HEK293 (cell line): ENCODE results near the gene ACYP1.

ENCODE experiments used
- CTCF ChIA-PET: fragments of 350-600 bp; formaldehyde crosslinking; extraction: SDS; loops from one replicate; lab custom pipeline; 2021; ENCODE audit warnings: antibody characterized with exemption; lab: Yijun Ruan, JAX
- POLR2A ChIA-PET: fragments of 300-600 bp; formaldehyde crosslinking; extraction: SDS; loops from one replicate; lab custom pipeline; 2020; ENCODE audit warnings: antibody characterized with exemption, inconsistent platforms; lab: Yijun Ruan, JAX
- H3K27ac ChIP-seq: fragments of 200-500 bp; sonication (Bioruptor generic); 2 replicates; pipeline ENCODE4 v1.5.1; 2014; ENCODE audit warnings: low read depth, low read length, control low read depth, inconsistent platforms; ENCODE audit errors: extremely low read depth
- H3K36me3 ChIP-seq, 2 experiments: fragments of 200-500 bp in 1 of 2; sonication (Bioruptor generic) in 1 of 2; 1 replicate in 1 of 2; 2 replicates in 1 of 2; pipeline ENCODE4 v1.5.1; 2014 to 2017; ENCODE audit warnings: inconsistent platforms in 2 of 2, low read length in 2 of 2; ENCODE audit not compliant: control insufficient read depth in 2 of 2, insufficient read depth in 1 of 2
- H3K4me1 ChIP-seq: fragments of 200-500 bp; sonication (Bioruptor generic); 2 replicates; pipeline ENCODE4 v1.5.1; 2014; ENCODE audit warnings: mild to moderate bottlenecking, low read length, inconsistent platforms; ENCODE audit not compliant: control insufficient read depth, insufficient read depth
- H3K4me3 ChIP-seq: 2 replicates; pipeline ENCODE4 v1.5.1; 2011; ENCODE audit warnings: low read depth, mild to moderate bottlenecking, control low read depth, low read length, moderate library complexity
- H3K9me3 ChIP-seq: fragments of 200-500 bp; sonication (Bioruptor generic); 2 replicates; pipeline ENCODE4 v1.5.1; 2014; ENCODE audit warnings: low read depth, low read length, inconsistent platforms; ENCODE audit not compliant: control insufficient read depth, insufficient read depth
- BCL11A ChIP-seq: fragments of 450-650 bp; formaldehyde crosslinking; IDR thresholded peaks from 2 replicates; pipeline ENCODE4 v1.5.1; 2016; ENCODE audit warnings: low read depth, missing biosample characterization, missing genetic modification characterization
- GLIS2 ChIP-seq: fragments of 450-650 bp; formaldehyde crosslinking; IDR thresholded peaks from 2 replicates; pipeline ENCODE4 v1.5.1; 2016; ENCODE audit warnings: missing biosample characterization, missing genetic modification characterization
- HOXD13 ChIP-seq: sonication (generic); formaldehyde crosslinking; IDR thresholded peaks from 2 replicates; pipeline ENCODE4 v1.8.0; 2022; ENCODE audit warnings: missing genetic modification reagents, borderline replicate concordance
- REPIN1 ChIP-seq: fragments of 450-650 bp; formaldehyde crosslinking; IDR thresholded peaks from 2 replicates; pipeline ENCODE4 v1.5.1; 2017; ENCODE audit warnings: missing biosample characterization, missing genetic modification characterization, low read depth
- ZNF138 ChIP-seq: fragments of 450-650 bp; formaldehyde crosslinking; IDR thresholded peaks from 2 replicates; pipeline ENCODE4 v1.5.1; 2016; ENCODE audit warnings: missing biosample characterization, missing genetic modification characterization, borderline replicate concordance
- ZNF169 ChIP-seq: fragments of 450-650 bp; formaldehyde crosslinking; IDR thresholded peaks from 2 replicates; pipeline ENCODE4 v1.5.1; 2016; ENCODE audit warnings: missing biosample characterization, missing genetic modification characterization
- ZNF248 ChIP-seq: fragments of 450-650 bp; formaldehyde crosslinking; IDR thresholded peaks from 2 replicates; pipeline ENCODE4 v1.5.1; 2017; ENCODE audit warnings: missing biosample characterization, missing genetic modification characterization
- ZNF266 ChIP-seq: fragments of 450-650 bp; formaldehyde crosslinking; IDR thresholded peaks from 2 replicates; pipeline ENCODE4 v1.5.1; 2016; ENCODE audit warnings: missing biosample characterization, missing genetic modification characterization, low read depth
- ZNF350 ChIP-seq: fragments of 450-650 bp; formaldehyde crosslinking; IDR thresholded peaks from 2 replicates; pipeline ENCODE4 v1.5.0; 2017; ENCODE audit warnings: missing biosample characterization, mild to moderate bottlenecking, missing genetic modification characterization
- ZNF555 ChIP-seq: fragments of 450-650 bp; formaldehyde crosslinking; conservative IDR thresholded peaks from 2 replicates; pipeline ENCODE4 v1.5.1; 2017; ENCODE audit warnings: missing biosample characterization, mild to moderate bottlenecking, missing genetic modification characterization, inconsistent platforms
- ZNF558 ChIP-seq: fragments of 450-650 bp; formaldehyde crosslinking; IDR thresholded peaks from 2 replicates; pipeline ENCODE4 v1.5.1; 2016; ENCODE audit warnings: missing biosample characterization, missing genetic modification characterization
- ZNF621 ChIP-seq: fragments of 450-650 bp; formaldehyde crosslinking; IDR thresholded peaks from 2 replicates; pipeline ENCODE4 v1.5.1; 2017; ENCODE audit warnings: missing biosample characterization, missing genetic modification characterization
- ZNF623 ChIP-seq: fragments of 450-650 bp; formaldehyde crosslinking; IDR thresholded peaks from 2 replicates; pipeline ENCODE4 v1.5.1; 2016; ENCODE audit warnings: missing biosample characterization, missing genetic modification characterization
- ZNF654 ChIP-seq: fragments of 450-650 bp; formaldehyde crosslinking; IDR thresholded peaks from 2 replicates; pipeline ENCODE4 v1.5.1; 2016; ENCODE audit warnings: low read depth, missing biosample characterization, missing genetic modification characterization
- ZNF837 ChIP-seq: fragments of 450-650 bp; formaldehyde crosslinking; IDR thresholded peaks from 2 replicates; pipeline ENCODE4 v1.5.1; 2016; ENCODE audit warnings: missing biosample characterization, missing genetic modification characterization
- TF ChIP-seq, protein P1 (sequence below): fragments of 450-650 bp; formaldehyde crosslinking; IDR thresholded peaks from 2 replicates; pipeline ENCODE4 v1.5.1; 2016; ENCODE audit warnings: missing biosample characterization, missing genetic modification characterization
- TF ChIP-seq, protein P2 (sequence below): fragments of 450-650 bp; formaldehyde crosslinking; IDR thresholded peaks from 2 replicates; pipeline ENCODE4 v1.5.1; 2016; ENCODE audit warnings: missing biosample characterization, missing genetic modification characterization
- TF ChIP-seq, protein P3 (sequence below): fragments of 450-650 bp; formaldehyde crosslinking; conservative IDR thresholded peaks from 2 replicates; pipeline ENCODE4 v1.5.1; 2016; ENCODE audit warnings: low read depth, missing biosample characterization, missing genetic modification characterization
- TF ChIP-seq, protein P4 (sequence below): fragments of 450-650 bp; formaldehyde crosslinking; IDR thresholded peaks from 2 replicates; pipeline ENCODE4 v1.5.1; 2016; ENCODE audit warnings: missing biosample characterization, missing genetic modification characterization, low read depth

Gene ACYP1

DNA sequence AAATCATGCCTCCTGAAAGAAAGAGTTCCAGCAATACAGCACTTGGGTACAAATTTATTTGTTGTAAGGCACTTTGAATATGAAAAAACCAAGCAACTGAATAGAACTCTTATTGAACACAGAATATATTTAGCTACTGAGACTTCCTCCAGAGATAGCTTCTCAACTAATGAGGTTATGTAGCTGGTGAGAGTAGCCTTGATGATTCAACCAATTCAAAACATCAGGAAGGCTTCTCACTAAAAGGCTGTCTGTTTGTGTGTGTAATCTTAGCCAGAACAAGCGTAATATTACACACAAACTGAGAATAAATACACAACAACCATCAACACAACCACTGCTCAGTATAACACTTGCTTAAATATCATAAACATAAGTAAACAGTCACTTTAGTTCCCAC is 40.7 kb downstream of the ACYP1 start:
- no peaks in the 10 kb centered on the region for H3K9me3 ChIP-seq
- H3K4me1 ChIP-seq: no peaks in the 10 kb centered on the region
- peaks cover 36 to 40% of the 10 kb centered on the region in 2 experiments for H3K36me3 ChIP-seq
- POLR2A ChIA-PET: no interaction called here
- CTCF ChIA-PET: interaction anchor here (0.7 to 1.2 kb wide), 5 partner anchors 14 to 159 kb away, joined by 3 read pairs; partner anchors contain the start of gene ACYP1
- H3K4me3 ChIP-seq: no peak overlapping the region
- TF ChIP-seq, protein P1, sequence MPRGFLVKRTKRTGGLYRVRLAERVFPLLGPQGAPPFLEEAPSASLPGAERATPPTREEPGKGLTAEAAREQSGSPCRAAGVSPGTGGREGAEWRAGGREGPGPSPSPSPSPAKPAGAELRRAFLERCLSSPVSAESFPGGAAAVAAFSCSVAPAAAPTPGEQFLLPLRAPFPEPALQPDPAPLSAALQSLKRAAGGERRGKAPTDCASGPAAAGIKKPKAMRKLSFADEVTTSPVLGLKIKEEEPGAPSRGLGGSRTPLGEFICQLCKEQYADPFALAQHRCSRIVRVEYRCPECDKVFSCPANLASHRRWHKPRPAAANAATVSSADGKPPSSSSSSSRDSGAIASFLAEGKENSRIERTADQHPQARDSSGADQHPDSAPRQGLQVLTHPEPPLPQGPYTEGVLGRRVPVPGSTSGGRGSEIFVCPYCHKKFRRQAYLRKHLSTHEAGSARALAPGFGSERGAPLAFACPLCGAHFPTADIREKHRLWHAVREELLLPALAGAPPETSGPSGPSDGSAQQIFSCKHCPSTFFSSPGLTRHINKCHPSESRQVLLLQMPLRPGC (tag by site-specific recombination): no peak
- no peak for TF ChIP-seq ZNF138 (tag by site-specific recombination)
- TF ChIP-seq REPIN1 (tag by site-specific recombination): no peak
- no peak for TF ChIP-seq ZNF837 (tag by site-specific recombination)
- TF ChIP-seq ZNF169 (tag by site-specific recombination): no peak
- TF ChIP-seq, protein P2, sequence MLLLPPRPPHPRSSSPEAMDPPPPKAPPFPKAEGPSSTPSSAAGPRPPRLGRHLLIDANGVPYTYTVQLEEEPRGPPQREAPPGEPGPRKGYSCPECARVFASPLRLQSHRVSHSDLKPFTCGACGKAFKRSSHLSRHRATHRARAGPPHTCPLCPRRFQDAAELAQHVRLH: no peak
- H3K27ac ChIP-seq: no peak overlapping the region

DNA sequence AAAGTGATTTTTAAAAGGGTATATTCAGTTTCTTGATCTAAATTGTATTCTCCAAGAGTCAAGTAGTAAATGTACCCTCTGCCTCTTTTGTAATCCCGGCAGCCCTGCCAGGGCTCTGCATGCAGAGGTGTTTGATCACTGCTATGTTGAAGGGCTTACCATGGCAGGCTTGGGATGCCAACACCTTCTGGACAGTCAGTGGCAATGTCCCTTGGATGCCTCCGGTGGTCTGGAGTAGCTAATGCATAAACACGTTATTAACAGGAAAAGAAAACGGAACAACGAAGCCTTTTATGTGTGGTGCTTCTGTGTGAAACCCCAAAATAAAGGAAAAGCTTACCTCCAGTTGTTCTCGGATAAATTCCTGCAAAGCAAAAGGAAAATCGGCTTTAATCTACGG is 41.2 kb downstream of the ACYP1 start:
- Histone ChIP-seq H3K36me3 (peaks cover 37 to 44% of the 10 kb centered on the region in 2 experiments), H3K9me3 (no peaks in the 10 kb centered on the region), H3K27ac (no peak overlapping the region), H3K4me1 (no peaks in the 10 kb centered on the region), H3K4me3 (no peak overlapping the region)
- TF ChIP-seq ZNF350 (no peak), ZNF266 (tag by site-specific recombination) (no peak), ZNF654 (tag by site-specific recombination) (no peak), ZNF621 (tag by site-specific recombination) (no peak), HOXD13 (CRISPR knock-in tag) (no peak)
- TF ChIP-seq, protein P3, sequence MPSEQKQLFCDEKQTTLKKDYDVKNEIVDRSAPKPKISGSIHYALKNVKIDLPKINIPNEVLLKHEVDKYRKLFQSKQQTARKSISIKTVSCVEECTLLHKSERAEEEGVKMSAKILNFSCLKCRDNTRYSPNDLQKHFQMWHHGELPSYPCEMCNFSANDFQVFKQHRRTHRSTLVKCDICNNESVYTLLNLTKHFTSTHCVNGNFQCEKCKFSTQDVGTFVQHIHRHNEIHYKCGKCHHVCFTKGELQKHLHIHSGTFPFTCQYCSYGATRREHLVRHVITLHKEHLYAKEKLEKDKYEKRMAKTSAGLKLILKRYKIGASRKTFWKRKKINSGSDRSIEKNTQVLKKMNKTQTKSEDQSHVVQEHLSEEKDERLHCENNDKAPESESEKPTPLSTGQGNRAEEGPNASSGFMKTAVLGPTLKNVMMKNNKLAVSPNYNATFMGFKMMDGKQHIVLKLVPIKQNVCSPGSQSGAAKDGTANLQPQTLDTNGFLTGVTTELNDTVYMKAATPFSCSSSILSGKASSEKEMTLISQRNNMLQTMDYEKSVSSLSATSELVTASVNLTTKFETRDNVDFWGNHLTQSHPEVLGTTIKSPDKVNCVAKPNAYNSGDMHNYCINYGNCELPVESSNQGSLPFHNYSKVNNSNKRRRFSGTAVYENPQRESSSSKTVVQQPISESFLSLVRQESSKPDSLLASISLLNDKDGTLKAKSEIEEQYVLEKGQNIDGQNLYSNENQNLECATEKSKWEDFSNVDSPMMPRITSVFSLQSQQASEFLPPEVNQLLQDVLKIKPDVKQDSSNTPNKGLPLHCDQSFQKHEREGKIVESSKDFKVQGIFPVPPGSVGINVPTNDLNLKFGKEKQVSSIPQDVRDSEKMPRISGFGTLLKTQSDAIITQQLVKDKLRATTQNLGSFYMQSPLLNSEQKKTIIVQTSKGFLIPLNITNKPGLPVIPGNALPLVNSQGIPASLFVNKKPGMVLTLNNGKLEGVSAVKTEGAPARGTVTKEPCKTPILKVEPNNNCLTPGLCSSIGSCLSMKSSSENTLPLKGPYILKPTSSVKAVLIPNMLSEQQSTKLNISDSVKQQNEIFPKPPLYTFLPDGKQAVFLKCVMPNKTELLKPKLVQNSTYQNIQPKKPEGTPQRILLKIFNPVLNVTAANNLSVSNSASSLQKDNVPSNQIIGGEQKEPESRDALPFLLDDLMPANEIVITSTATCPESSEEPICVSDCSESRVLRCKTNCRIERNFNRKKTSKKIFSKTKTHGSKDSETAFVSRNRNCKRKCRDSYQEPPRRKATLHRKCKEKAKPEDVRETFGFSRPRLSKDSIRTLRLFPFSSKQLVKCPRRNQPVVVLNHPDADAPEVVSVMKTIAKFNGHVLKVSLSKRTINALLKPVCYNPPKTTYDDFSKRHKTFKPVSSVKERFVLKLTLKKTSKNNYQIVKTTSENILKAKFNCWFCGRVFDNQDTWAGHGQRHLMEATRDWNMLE: no peak
- ChIA-PET CTCF (interaction anchor here (0.7 to 1.1 kb wide), 5 partner anchors 15 to 159 kb away, joined by 3 read pairs; partner anchors contain the start of gene ACYP1), POLR2A (no interaction called here)

DNA sequence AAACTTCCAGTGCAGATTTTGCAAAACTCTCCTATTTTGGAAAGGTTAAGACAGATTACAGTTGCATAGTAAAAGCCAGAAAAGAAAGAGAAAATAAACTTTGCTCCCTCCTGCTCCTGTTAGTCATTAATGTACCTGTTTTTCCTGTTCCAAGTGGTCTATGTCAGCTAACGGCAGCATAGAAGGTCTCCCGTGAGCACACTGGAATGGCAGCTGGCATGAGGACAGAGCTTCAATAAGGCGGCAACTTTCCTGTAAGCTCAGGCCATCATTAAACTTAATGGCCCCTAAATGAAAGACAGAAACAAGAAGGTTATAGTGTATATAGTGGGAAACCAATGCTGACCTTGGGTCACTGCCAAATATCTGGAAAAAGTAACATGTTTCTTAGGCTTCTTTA is 45.1 kb downstream of the ACYP1 start:
- Histone ChIP-seq H3K27ac (no peak overlapping the region), H3K36me3 (peaks cover 63 to 69% of the 10 kb centered on the region in 2 experiments), H3K4me3 (no peak overlapping the region), H3K9me3 (no peaks in the 10 kb centered on the region), H3K4me1 (no peaks in the 10 kb centered on the region)
- ChIA-PET POLR2A (interaction anchor here (0.8 kb wide), 1 partner anchor 15 kb away, joined by 3 read pairs; the partner anchor contains the start of gene EIF2B2), CTCF (no interaction called here)
- TF ChIP-seq ZNF623 (tag by site-specific recombination) (no peak), ZNF555 (tag by site-specific recombination) (no peak), GLIS2 (tag by site-specific recombination) (no peak), BCL11A (tag by site-specific recombination) (no peak), ZNF558 (tag by site-specific recombination) (no peak), ZNF248 (no peak)
- TF ChIP-seq, protein P4, sequence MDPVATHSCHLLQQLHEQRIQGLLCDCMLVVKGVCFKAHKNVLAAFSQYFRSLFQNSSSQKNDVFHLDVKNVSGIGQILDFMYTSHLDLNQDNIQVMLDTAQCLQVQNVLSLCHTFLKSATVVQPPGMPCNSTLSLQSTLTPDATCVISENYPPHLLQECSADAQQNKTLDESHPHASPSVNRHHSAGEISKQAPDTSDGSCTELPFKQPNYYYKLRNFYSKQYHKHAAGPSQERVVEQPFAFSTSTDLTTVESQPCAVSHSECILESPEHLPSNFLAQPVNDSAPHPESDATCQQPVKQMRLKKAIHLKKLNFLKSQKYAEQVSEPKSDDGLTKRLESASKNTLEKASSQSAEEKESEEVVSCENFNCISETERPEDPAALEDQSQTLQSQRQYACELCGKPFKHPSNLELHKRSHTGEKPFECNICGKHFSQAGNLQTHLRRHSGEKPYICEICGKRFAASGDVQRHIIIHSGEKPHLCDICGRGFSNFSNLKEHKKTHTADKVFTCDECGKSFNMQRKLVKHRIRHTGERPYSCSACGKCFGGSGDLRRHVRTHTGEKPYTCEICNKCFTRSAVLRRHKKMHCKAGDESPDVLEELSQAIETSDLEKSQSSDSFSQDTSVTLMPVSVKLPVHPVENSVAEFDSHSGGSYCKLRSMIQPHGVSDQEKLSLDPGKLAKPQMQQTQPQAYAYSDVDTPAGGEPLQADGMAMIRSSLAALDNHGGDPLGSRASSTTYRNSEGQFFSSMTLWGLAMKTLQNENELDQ (tag by site-specific recombination): no peak
